ENCODE data around the gene AURKB. TPM values are rescaled to one million over a fixed set of nuclear protein-coding genes. Genes with fewer than 3 reads are reported as not detected.

Gene AURKB
- total RNA-seq, 1 experiment from 2014 or later = 141 TPM

DNA sequence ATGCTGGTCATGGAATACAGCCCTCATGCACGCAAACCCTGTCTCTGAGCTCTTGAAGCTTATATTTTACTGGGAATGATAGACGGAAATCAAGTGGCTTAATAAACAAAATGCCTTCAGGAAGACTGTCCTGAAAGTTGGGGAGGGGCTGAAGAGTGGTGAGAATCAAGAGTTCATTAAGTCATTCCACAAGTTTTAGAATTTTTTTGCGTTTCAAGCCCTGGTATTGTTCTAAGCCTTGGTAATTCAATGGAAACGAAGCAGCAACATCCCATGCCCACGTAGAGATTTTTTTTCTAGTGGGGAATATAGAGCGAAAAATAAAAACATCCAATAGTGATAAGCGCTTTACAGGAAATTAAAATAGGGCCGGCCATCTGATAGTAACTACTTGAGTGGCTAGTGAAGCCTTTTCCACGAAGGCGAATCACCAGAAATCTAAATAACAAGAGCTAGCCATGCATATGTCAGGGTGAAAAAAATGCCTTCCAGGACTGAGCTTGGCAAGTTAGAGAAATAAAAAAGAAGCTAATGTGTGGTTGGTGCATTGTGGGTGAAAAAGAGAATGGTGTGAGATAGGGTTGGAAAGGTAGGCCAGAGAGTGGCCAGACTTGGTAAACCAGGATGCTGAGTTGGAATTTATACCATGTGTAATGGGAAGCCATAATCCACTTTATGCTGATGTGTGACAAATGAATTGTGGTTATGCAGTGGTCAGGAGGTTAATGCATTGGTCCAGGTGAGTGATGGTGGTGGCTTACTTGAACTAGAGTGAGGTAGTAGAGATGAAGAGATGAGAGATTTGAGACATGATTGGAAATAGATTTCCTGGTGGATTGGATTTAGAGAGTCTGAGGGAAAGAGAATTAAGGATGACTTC lies 39.5 kb upstream of the AURKB start:
- peak overlapping the region; percentile 98 for H3K27ac ChIP-seq (ENCODE audit: low read depth, low read length)
- H3K36me3 ChIP-seq (ENCODE audit: control insufficient read depth in 1 of 2, insufficient read depth in 2 of 2, low read length in 2 of 2) = peaks cover 6 to 14% of the 10 kb centered on the region in 2 experiments; a peak in 3 of 4 replicates
- ATAC-seq (no peak), DNase-seq (ENCODE audit: low read depth, low spot score) (no peak)
- peaks cover 76% of the 10 kb centered on the region for H3K79me2 ChIP-seq (ENCODE audit: insufficient read depth, low read length)
- TSS peak; percentile 79 for BruUV-seq (replicated peaks)
- H3K9me2 ChIP-seq (ENCODE audit: insufficient read depth) = no peaks in the 10 kb centered on the region
- ChIA-PET CTCF (interaction anchor here (0.6 kb wide), 1 partner anchor 65 kb away, joined by 3 read pairs; no protein-coding TSS in a partner anchor), RAD21 (ENCODE audit: low non-redundant PET in 1 of 2, low total read pairs in 2 of 2, uncharacterized antibody in 2 of 2, unreplicated experiment in 2 of 2) (no interaction called here), POLR2A (interaction anchor here (0.7 to 4.1 kb wide), 3 partner anchors 39 to 61 kb away, joined by 3 to 25 read pairs (median 9); partner anchors contain the start of genes RANGRF and SLC25A35)
- no peaks in the 10 kb centered on the region for H3K9me3 ChIP-seq (ENCODE audit: control insufficient read depth in 1 of 2, insufficient read depth in 1 of 2, low read depth in 1 of 2, low read length in 2 of 2)
- TF ChIP-seq MAX (IDR thresholded peaks at IDR 0.05) = no peak
- no peak for TF ChIP-seq YY1 (IDR thresholded peaks at IDR 0.05; ENCODE audit: extremely low read depth, insufficient replicate concordance, low read depth, low read length)
- TF ChIP-seq, protein P1, sequence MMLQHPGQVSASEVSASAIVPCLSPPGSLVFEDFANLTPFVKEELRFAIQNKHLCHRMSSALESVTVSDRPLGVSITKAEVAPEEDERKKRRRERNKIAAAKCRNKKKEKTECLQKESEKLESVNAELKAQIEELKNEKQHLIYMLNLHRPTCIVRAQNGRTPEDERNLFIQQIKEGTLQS (IDR thresholded peaks at IDR 0.05) = no peak
- no peak for TF ChIP-seq EZH2phosphoT487 (IDR thresholded peaks at IDR 0.05; ENCODE audit: borderline replicate concordance)
- TF ChIP-seq EGR1 (IDR thresholded peaks at IDR 0.05; ENCODE audit: low read depth) = no peak
- no peak for TF ChIP-seq SRF (IDR thresholded peaks at IDR 0.05; ENCODE audit: low read depth)
- no peak for TF ChIP-seq POLR2AphosphoS5 (IDR thresholded peaks at IDR 0.05; ENCODE audit: low read depth, low read length)
- TF ChIP-seq, protein P2, sequence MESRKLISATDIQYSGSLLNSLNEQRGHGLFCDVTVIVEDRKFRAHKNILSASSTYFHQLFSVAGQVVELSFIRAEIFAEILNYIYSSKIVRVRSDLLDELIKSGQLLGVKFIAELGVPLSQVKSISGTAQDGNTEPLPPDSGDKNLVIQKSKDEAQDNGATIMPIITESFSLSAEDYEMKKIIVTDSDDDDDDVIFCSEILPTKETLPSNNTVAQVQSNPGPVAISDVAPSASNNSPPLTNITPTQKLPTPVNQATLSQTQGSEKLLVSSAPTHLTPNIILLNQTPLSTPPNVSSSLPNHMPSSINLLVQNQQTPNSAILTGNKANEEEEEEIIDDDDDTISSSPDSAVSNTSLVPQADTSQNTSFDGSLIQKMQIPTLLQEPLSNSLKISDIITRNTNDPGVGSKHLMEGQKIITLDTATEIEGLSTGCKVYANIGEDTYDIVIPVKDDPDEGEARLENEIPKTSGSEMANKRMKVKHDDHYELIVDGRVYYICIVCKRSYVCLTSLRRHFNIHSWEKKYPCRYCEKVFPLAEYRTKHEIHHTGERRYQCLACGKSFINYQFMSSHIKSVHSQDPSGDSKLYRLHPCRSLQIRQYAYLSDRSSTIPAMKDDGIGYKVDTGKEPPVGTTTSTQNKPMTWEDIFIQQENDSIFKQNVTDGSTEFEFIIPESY (IDR thresholded peaks at IDR 0.05; ENCODE audit: extremely low read depth, insufficient replicate concordance, low read length) = no peak
- TF ChIP-seq ZFX (IDR thresholded peaks at IDR 0.05) = no peak
- TF ChIP-seq REST (IDR thresholded peaks at IDR 0.05; ENCODE audit: low read depth) = no peak
- TF ChIP-seq TCF7L2 (IDR thresholded peaks at IDR 0.05; ENCODE audit: borderline replicate concordance, extremely low read depth, insufficient read depth, insufficient read length) = no peak
- TF ChIP-seq CEBPB (IDR thresholded peaks at IDR 0.05; ENCODE audit: low read depth) = no peak
- TF ChIP-seq SIN3A (IDR thresholded peaks at IDR 0.05; ENCODE audit: low read depth) = no peak
- no peaks in the 10 kb centered on the region for H3K27me3 ChIP-seq (ENCODE audit: insufficient read depth, low read length)
- H2AFZ ChIP-seq (ENCODE audit: low read depth, low read length, poor library complexity, severe bottlenecking) = no peak overlapping the region
- H3K9ac ChIP-seq (ENCODE audit: low read length) = peak overlapping the region; percentile 91
- no peaks in the 10 kb centered on the region for H4K20me1 ChIP-seq (ENCODE audit: insufficient read depth)
- intact Hi-C loops (cut with micrococcal nuclease) = loop anchor here (2.0 to 5.0 kb wide), 3 partner anchors 37 to 133 kb away; partner anchors contain the start of genes RANGRF and RPL26
- peaks cover 14 to 24% of the 10 kb centered on the region in 2 experiments for H3K4me1 ChIP-seq (ENCODE audit: control insufficient read depth in 1 of 2, insufficient read depth in 2 of 2, low read length in 2 of 2)
- peak overlapping the region; percentile 85 to 99 for H3K4me3 ChIP-seq (replicated peaks in 1 of 2; ENCODE audit: low read depth in 1 of 2, low read length in 2 of 2)
- peak overlapping the region; percentile 93 for H3K4me2 ChIP-seq (ENCODE audit: low read length)
